BLaER1 (cell line): ENCODE data around the gene BTBD6.

Experiments
- H3K27ac ChIP-seq: shearing (Covaris generic); formaldehyde crosslinking; 2 replicates; pipeline ENCODE4 v1.8.1; 2022
- H3K27me3 ChIP-seq: shearing (Covaris generic); formaldehyde crosslinking; 2 replicates; pipeline ENCODE4 v1.8.1; 2022
- H3K36me3 ChIP-seq: shearing (Covaris generic); formaldehyde crosslinking; 2 replicates; pipeline ENCODE4 v1.8.1; 2022
- H3K4me1 ChIP-seq: shearing (Covaris generic); formaldehyde crosslinking; 2 replicates; pipeline ENCODE4 v1.8.1; 2022
- H3K4me2 ChIP-seq: shearing (Covaris generic); formaldehyde crosslinking; 2 replicates; pipeline ENCODE4 v1.8.1; 2022
- H3K4me3 ChIP-seq: shearing (Covaris generic); formaldehyde crosslinking; 2 replicates; pipeline ENCODE4 v1.8.1; 2022
- H3K9ac ChIP-seq: shearing (Covaris generic); formaldehyde crosslinking; 2 replicates; pipeline ENCODE4 v1.8.1; 2022
- H3K9me3 ChIP-seq: shearing (Covaris generic); formaldehyde crosslinking; 2 replicates; pipeline ENCODE4 v1.8.1; 2022
- H4K20me1 ChIP-seq: shearing (Covaris generic); formaldehyde crosslinking; 2 replicates; pipeline ENCODE4 v1.8.1; 2022
- Cebpa-rat ChIP-seq: shearing (Covaris generic); IDR thresholded peaks from 2 replicates; pipeline ENCODE4 v1.8.1; 2022

The BTBD6 gene

GRCh38 chr14:105299654-105300541 lies 51.6 kb downstream of the BTBD6 start:
- TF ChIP-seq Cebpa-rat: no peak
- peak overlapping the region; percentile 94 for H3K4me3 ChIP-seq

More at GRCh38 chr14:105299654-105300541, 51.6 kb downstream of the BTBD6 start:
- H4K20me1 ChIP-seq: peaks cover 55% of the 10 kb centered on the region
- H3K27ac ChIP-seq: peak overlapping the region; percentile 95
- H3K36me3 ChIP-seq: 0 out of 2 replicates have a peak, but pooled peaks cover 9% of the 10 kb centered on the region
- no peaks in the 10 kb centered on the region for H3K27me3 ChIP-seq
- H3K4me2 ChIP-seq: peak overlapping the region; percentile 96
- peaks cover 68% of the 10 kb centered on the region for H3K4me1 ChIP-seq
- H3K9ac ChIP-seq: peak overlapping the region; percentile 97
- H3K9me3 ChIP-seq: no peaks in the 10 kb centered on the region
